T-cell (primary cell): ENCODE results near the gene GLT1D1. TPM values are rescaled to one million over a fixed set of nuclear protein-coding genes. Genes with fewer than 3 reads are reported as not detected.

Source experiments
- ATAC-seq, 4 experiments: fragments of 200-7000 bp in 3 of 4; fragments of 150-1000 bp in 1 of 4; cut with Tn5 transposase; replicated peaks in 1 of 4; 1 replicate in 3 of 4; 2 replicates in 1 of 4; pipeline ENCODE4 v1.10.0; 2021; ENCODE audit warnings: moderate library complexity in 3 of 4, mild to moderate bottlenecking in 2 of 4, moderate number of reproducible peaks in 1 of 4
- CTCF ChIA-PET, 2 donors: fragments of 300-600 bp; sonication (Branson Sonifier 250); formaldehyde crosslinking; loops; one replicate each; lab custom pipeline; 2022; ENCODE audit warnings: antibody characterized with exemption in 2 of 2; lab: Charles Lee
- POLR2A ChIA-PET, 2 donors: fragments of 300-600 bp; sonication (Branson Sonifier 250); formaldehyde crosslinking; loops; one replicate each; lab custom pipeline; 2022; ENCODE audit warnings: antibody characterized with exemption in 2 of 2; lab: Charles Lee
- DNase-seq, 35 experiments: peaks; one replicate each; pipeline versions ENCODE4 v3.0.0 to v3.0.0-alpha.2; 2013 to 2023
- H3K27ac ChIP-seq: one replicate; pipeline ENCODE4 v1.5.1; 2013; ENCODE audit warnings: low read length
- H3K27me3 ChIP-seq, 2 experiments: replicated peaks in 1 of 2; 1 replicate in 1 of 2; 2 replicates in 1 of 2; pipeline versions ENCODE4 v1.6.1 to v1.7.0; 2013; ENCODE audit warnings: low read length in 1 of 2, mixed read lengths in 1 of 2; ENCODE audit not compliant: control insufficient read depth in 2 of 2, insufficient read depth in 2 of 2; ENCODE audit errors: extremely low read depth in 1 of 2
- H3K36me3 ChIP-seq, 2 donors: 1 replicate in 1 of 2; 2 replicates in 1 of 2; pipeline versions ENCODE4 v1.6.1 to v1.7.0; 2013; ENCODE audit warnings: low read length in 1 of 2; ENCODE audit not compliant: control insufficient read depth in 2 of 2, insufficient read depth in 1 of 2; ENCODE audit errors: extremely low read depth in 1 of 2
- H3K4me1 ChIP-seq, 2 experiments: 1 replicate in 1 of 2; 2 replicates in 1 of 2; pipeline versions ENCODE4 v1.6.1 to v1.7.0; 2013; ENCODE audit warnings: low read length in 2 of 2, mixed read lengths in 1 of 2; ENCODE audit not compliant: insufficient read depth in 2 of 2, control insufficient read depth in 1 of 2; ENCODE audit errors: extremely low read depth in 1 of 2
- H3K4me3 ChIP-seq, 2 donors: 1 replicate in 1 of 2; 2 replicates in 1 of 2; pipeline versions ENCODE4 v1.5.1 to v1.7.0; 2013; ENCODE audit warnings: mild to moderate bottlenecking in 2 of 2, low read length in 1 of 2, moderate library complexity in 1 of 2; ENCODE audit not compliant: control insufficient read depth in 1 of 2; ENCODE audit errors: extremely low read depth in 1 of 2
- H3K9me3 ChIP-seq: 2 replicates; pipeline ENCODE4 v1.7.0; 2013
- H3K27ac Mint-ChIP-seq, 2 donors: one replicate each; pipeline ENCODE4 v1.8.0; 2020 to 2021; ENCODE audit warnings: mild to moderate bottlenecking in 2 of 2, mixed read lengths in 2 of 2
- H3K27me3 Mint-ChIP-seq, 2 donors: one replicate each; pipeline ENCODE4 v1.8.0; 2021 to 2022; ENCODE audit warnings: mixed read lengths in 2 of 2
- H3K36me3 Mint-ChIP-seq: one replicate; pipeline ENCODE4 v1.8.0; 2021; ENCODE audit warnings: mixed read lengths
- H3K4me1 Mint-ChIP-seq, 3 donors: one replicate each; pipeline ENCODE4 v1.8.0; 2020 to 2022; ENCODE audit warnings: mixed read lengths in 3 of 3, mild to moderate bottlenecking in 1 of 3
- H3K4me3 Mint-ChIP-seq, 3 donors: one replicate each; pipeline ENCODE4 v1.8.0; 2020 to 2022; ENCODE audit warnings: mild to moderate bottlenecking in 3 of 3, mixed read lengths in 3 of 3, moderate library complexity in 3 of 3
- H3K9me3 Mint-ChIP-seq, 3 donors: one replicate each; pipeline ENCODE4 v1.8.0; 2020 to 2022; ENCODE audit warnings: mixed read lengths in 3 of 3
- WGBS: methylation state at CpG from one replicate; pipeline ENCODE4 v1.1.5; 2013; ENCODE audit warnings: missing lambda C conversion rate; ENCODE audit not compliant: insufficient coverage; 5-methylcytosine and 5-hydroxymethylcytosine counted together
- total RNA-seq, 35 experiments: library from RNA in 6 of 35; stranded (reverse) in 6 of 35; fragments of 120-200 nt in 1 of 35; gene quantifications; one replicate each; pipeline versions ENCODE4 v1.2.1 to v1.2.4 and lab custom pipeline; 2013 to 2026

Gene GLT1D1
- total RNA-seq, 5 donors from 2014 or later (not counting 1 experiment from before 2014, with no cell fraction given): 0.14 to 0.26 TPM; not detected in 3

DNA sequence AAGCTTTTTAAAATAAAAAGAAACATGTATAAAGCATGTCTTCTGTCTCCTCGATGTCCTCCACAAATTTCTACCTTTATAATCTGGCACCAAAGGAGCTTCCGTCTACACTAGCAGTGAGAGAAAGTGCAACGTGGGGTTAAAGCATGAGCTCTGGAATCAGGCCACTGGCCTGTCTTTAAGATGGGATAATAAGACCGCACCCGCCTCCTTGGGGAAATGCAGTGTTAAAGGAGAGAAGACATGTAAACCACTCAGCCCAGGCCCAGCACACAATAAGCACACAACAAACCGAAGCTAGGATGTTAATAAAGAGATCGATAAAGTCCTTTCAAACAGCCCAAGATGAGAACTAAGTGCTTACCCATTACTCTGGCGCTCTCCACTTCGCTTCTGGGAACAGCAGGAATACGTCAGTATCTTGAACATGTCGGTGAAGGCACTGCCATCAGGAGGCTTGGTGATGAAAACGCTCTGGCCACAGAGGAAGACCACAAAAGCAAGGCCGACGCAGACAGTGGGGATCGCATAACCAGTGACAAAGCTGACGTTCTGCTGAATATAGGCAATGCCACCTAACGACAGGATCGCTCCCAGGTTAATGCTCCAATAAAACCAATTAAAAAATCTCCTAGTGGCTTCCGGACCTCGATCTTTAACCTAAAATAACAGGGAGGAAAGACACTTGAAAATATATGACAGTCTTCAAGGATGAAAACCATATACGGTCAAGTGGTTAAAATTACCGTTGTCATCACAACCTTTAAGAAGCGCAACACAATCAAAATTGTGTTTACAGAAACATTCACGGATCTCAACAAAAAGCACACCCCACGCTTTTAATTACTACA lies 38.6 kb upstream of the GLT1D1 start:
- H3K4me3 Mint-ChIP-seq: no peak overlapping the region
- peaks cover 41% of the 10 kb centered on the region for H3K36me3 Mint-ChIP-seq
- peaks cover 0 to 52% of the 10 kb centered on the region in 2 experiments for H3K4me1 ChIP-seq
- H3K36me3 ChIP-seq: peaks cover 9 to 20% of the 10 kb centered on the region in 2 donors
- H3K9me3 Mint-ChIP-seq: no peaks in the 10 kb centered on the region
- H3K4me1 Mint-ChIP-seq: peaks cover 69 to 85% (median 80%) of the 10 kb centered on the region in 3 donors
- POLR2A ChIA-PET: no interaction called here
- H3K27me3 ChIP-seq: no peaks in the 10 kb centered on the region
- no peak for ATAC-seq
- CTCF ChIA-PET: no interaction called here
- peak in 2 of 35 experiments; percentile 33 to 41 for DNase-seq
- no peaks in the 10 kb centered on the region for H3K9me3 ChIP-seq
- H3K27ac Mint-ChIP-seq: no peak overlapping the region
- whole genome bisulfite sequencing: 94% methylated on average over 9 of the region's 25 CpGs
- no peaks in the 10 kb centered on the region for H3K27me3 Mint-ChIP-seq
- no peak overlapping the region for H3K4me3 ChIP-seq
- peak overlapping the region; percentile 52 for H3K27ac ChIP-seq

DNA sequence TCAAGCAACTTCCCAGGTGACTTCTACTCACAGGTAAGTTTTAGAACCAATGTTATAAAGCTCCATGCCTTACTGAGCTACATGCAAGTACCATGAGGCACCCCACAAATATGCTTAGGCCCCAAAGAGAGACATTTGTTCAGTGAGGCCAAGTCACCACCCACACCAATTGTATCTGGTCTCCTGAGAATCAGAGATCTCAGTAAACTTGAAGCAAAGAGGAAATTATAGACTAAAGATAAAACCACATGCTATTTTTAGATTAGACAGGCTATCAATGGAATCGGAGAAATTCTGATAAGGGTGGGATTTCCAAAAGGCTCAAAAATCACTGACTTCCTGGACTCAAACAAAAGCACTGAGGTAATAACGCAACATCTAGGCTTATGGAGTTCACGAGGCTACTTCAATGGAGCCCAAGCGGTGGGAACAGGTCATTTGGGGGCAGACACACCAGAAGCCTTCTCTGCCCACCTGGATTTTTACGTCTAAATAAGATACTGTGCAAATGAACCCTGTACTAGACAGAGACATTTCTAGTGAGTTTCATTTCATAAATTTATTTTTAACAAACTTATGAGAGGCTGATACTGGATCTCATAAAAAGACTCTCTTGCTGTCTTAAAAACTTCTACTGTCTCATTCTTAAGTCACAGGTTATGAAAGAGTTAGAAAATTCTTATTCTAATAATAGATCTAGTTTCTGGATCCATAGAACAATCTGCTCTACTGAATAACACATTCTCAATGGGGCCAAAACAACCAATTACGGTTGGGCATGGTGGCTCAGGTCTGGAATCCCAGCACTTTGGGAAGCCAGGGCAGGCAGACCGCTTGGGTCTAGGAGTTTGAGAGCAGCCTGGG lies 37.3 kb upstream of the GLT1D1 start:
- Mint-ChIP-seq H3K36me3 (peaks cover 38% of the 10 kb centered on the region), H3K27me3 (no peaks in the 10 kb centered on the region), H3K9me3 (no peaks in the 10 kb centered on the region), H3K4me3 (no peak overlapping the region), H3K27ac (no peak overlapping the region), H3K4me1 (peaks cover 66 to 85% (median 77%) of the 10 kb centered on the region in 3 donors)
- no peaks in the 10 kb centered on the region for H3K27me3 ChIP-seq
- peaks cover 9 to 24% of the 10 kb centered on the region in 2 donors for H3K36me3 ChIP-seq
- no peak overlapping the region for H3K4me3 ChIP-seq
- peaks cover 4 to 51% of the 10 kb centered on the region in 2 experiments for H3K4me1 ChIP-seq
- ChIA-PET CTCF (no interaction called here), POLR2A (no interaction called here)
- DNase-seq: no peak
- no peak overlapping the region for H3K27ac ChIP-seq
- H3K9me3 ChIP-seq: no peaks in the 10 kb centered on the region
- 72% methylated on average over 3 of the region's 7 CpGs for WGBS
- ATAC-seq: no peak

DNA sequence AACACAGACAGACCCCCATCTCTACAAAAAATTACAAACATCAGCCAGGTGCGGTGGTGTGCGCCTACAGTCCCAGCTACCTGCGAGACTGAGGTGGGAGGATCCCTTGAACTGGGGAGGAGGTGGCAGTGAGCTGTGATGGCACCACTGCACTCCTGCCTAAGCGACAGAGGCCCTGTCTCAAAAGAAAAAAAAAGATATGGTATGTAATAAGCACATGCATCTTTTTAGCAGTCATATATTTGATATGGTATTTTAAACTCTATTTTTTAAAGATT lies 36.7 kb upstream of the GLT1D1 start:
- Mint-ChIP-seq H3K4me1 (peaks cover 66 to 85% (median 78%) of the 10 kb centered on the region in 3 donors), H3K27me3 (no peaks in the 10 kb centered on the region), H3K9me3 (no peaks in the 10 kb centered on the region), H3K36me3 (peaks cover 41% of the 10 kb centered on the region), H3K27ac (no peak overlapping the region), H3K4me3 (no peak overlapping the region)
- H3K27me3 ChIP-seq: no peaks in the 10 kb centered on the region
- ChIA-PET CTCF (no interaction called here), POLR2A (no interaction called here)
- peaks cover 5 to 54% of the 10 kb centered on the region in 2 experiments for H3K4me1 ChIP-seq
- ATAC-seq: no peak
- H3K27ac ChIP-seq: no peak overlapping the region
- no peak overlapping the region for H3K4me3 ChIP-seq
- no peak for DNase-seq
- WGBS: no CpG with 5 or more reads among the region's 4 CpGs
- no peaks in the 10 kb centered on the region for H3K9me3 ChIP-seq
- peaks cover 9 to 24% of the 10 kb centered on the region in 2 donors for H3K36me3 ChIP-seq

DNA sequence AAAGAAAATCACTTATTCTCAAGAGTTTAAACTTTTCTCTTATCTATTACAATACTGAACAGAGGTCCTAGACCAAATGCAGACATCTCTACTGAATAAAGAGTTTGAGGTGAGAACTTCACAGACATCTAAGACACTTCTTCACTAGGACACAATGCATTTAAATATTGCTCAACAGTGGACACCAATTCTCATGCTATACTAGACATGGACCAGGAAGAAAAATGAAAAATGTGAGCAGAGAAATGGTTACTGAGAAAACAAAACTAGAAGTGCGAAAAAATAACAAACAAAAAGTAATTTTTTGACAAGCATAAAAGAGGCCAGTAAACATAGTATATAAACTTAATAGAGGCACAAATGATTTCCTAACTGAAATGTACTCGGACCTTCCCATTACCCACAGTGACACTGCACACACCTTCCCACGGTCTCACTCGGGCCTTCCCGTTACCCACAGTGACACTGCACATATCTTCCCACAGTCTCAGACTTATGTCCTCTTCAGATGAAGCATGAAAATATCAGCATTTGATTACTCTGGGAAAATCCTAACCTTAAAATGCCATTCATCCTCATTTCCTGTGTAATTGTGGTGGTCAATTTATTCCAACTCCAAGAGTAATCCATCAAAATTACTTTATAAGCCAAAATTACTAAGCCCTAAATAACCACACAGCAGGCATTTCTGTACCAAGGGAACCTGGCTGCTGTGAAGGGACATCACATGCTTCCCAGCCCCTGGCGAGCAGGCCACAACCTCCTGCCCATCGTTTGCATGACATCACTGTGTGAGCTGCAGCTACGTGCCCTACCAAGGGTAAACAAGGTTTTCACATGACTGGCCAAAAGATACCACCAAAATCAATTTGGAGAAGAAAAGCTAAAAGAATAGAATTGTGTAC lies 35.9 kb upstream of the GLT1D1 start:
- H3K27me3 ChIP-seq: no peaks in the 10 kb centered on the region
- Mint-ChIP-seq H3K4me3 (no peak overlapping the region), H3K27me3 (no peaks in the 10 kb centered on the region), H3K9me3 (no peaks in the 10 kb centered on the region), H3K27ac (no peak overlapping the region), H3K36me3 (peaks cover 40% of the 10 kb centered on the region), H3K4me1 (peaks cover 66 to 84% (median 80%) of the 10 kb centered on the region in 3 donors)
- peaks cover 9 to 21% of the 10 kb centered on the region in 2 donors for H3K36me3 ChIP-seq
- DNase-seq (peak in 3 of 35 experiments; percentile 24 to 41 (median 40)), ATAC-seq (no peak)
- WGBS: 40% methylated on average over 2 of the region's 8 CpGs
- no peak overlapping the region for H3K4me3 ChIP-seq
- ChIA-PET POLR2A (no interaction called here), CTCF (no interaction called here)
- peak overlapping the region; percentile 56 for H3K27ac ChIP-seq
- H3K4me1 ChIP-seq: peaks cover 7 to 55% of the 10 kb centered on the region in 2 experiments
- H3K9me3 ChIP-seq: no peaks in the 10 kb centered on the region

DNA sequence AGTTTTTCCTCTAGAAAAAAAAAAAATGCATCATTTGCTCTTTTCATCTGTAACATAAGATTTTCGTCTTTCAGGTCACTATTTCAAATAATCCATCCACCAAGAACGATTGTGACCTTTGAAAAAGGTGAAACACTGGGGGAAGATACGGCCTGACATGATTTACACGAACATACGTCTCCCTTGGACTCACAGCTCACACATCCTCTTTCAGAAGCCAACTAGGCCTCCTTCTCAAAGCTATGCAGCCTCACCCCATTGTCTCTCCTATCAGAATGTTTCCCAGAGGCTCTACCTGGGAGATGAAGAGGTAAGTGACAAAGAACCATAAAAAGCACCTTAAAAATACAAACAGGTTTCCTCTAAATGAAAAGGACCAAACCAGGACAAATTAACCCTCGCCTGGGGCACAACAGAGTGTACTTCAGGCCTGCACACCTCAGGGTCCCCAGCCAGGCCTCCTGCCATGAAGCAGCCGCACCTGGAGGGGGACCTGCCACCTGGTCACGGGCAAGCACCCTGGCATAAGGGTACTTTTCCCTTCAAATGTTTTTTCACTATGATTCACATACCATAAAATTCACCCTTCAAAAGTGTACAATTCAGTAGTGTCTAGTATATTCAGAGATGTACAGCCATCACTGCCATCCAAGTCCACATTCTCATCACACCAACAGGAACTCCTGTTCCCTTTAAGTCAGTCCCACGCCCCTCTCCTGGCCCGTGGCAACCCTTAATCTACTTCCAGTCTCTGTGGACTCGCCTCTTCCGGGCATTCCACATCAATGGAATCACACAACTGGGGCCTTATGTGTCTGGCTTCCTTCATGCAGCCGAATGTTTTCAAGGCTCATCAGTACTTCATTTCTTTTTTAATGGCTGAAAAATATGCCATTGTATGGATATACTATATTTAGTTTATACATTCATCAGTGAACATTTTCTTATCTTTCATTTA lies 34.9 kb upstream of the GLT1D1 start:
- Histone ChIP-seq H3K27me3 (no peaks in the 10 kb centered on the region), H3K27ac (peak overlapping the region; percentile 56), H3K36me3 (peaks cover 9 to 16% of the 10 kb centered on the region in 2 donors), H3K9me3 (no peaks in the 10 kb centered on the region), H3K4me3 (no peak overlapping the region), H3K4me1 (peaks cover 9 to 57% of the 10 kb centered on the region in 2 experiments)
- Mint-ChIP-seq H3K9me3 (no peaks in the 10 kb centered on the region), H3K27ac (no peak overlapping the region), H3K36me3 (peaks cover 32% of the 10 kb centered on the region), H3K27me3 (no peaks in the 10 kb centered on the region), H3K4me3 (no peak overlapping the region), H3K4me1 (peaks cover 63 to 78% (median 75%) of the 10 kb centered on the region in 3 donors)
- 76% methylated on average over 3 of the region's 13 CpGs for WGBS
- ChIA-PET CTCF (no interaction called here), POLR2A (no interaction called here)
- DNase-seq (no peak), ATAC-seq (no peak)
